ENCODE data around the gene TMEM187. TPM values are rescaled to one million over a fixed set of nuclear protein-coding genes. Genes with fewer than 3 reads are reported as not detected.
A peak's percentile ranks its signal among the peaks of the same experiment; 100 is the strongest.

Gene TMEM187, protein sequence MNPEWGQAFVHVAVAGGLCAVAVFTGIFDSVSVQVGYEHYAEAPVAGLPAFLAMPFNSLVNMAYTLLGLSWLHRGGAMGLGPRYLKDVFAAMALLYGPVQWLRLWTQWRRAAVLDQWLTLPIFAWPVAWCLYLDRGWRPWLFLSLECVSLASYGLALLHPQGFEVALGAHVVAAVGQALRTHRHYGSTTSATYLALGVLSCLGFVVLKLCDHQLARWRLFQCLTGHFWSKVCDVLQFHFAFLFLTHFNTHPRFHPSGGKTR
- total RNA-seq (2014; rRNA removed; shearing (Covaris generic)), result 5.8 and 6.6 TPM in 2 replicates

DNA sequence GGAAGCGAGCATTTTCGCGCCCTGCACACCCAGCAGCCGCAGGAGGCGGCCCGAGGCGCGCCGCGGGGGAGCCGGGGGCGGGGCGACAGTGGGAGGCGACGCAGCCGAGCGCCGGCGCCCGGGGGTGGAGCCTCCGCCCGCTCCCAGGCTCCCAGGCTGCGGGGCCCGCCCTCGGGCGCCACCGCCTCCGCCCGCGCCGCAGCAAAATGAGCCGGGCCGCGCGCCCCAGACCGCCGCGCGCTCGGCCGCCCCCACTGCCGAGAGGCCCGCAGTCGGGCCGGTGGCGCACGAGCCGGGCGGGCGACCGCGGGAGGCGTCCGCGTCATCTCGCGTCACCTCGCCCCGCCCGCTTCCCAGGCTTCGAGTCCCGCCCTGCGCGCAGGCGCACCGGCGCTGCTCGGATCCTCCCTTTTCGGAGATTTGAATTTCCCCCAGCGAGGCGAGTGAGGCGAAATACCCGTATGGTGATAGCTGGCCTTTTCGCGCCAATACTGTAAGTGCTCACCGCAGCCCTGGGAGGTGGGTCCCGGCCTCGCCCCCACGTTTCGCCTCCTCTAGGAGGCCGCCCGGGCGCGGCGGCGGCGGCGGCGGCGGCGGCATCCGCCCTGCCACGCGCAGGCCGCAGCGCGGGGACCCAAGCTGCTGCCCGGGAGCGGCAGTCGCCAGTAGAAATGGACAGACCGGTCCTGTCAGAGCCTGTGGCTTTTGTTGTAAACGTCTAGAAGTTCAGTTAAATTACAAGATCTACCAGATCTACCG is at the start of gene TMEM187:
TMEM187 (plus strand) TSS at position 387 of the 759 bp plus-strand sequence. CDS start 9,309 bp downstream, outside the sequence.
- DNase-seq (ENCODE audit: low read depth), result peak; percentile 84

DNA sequence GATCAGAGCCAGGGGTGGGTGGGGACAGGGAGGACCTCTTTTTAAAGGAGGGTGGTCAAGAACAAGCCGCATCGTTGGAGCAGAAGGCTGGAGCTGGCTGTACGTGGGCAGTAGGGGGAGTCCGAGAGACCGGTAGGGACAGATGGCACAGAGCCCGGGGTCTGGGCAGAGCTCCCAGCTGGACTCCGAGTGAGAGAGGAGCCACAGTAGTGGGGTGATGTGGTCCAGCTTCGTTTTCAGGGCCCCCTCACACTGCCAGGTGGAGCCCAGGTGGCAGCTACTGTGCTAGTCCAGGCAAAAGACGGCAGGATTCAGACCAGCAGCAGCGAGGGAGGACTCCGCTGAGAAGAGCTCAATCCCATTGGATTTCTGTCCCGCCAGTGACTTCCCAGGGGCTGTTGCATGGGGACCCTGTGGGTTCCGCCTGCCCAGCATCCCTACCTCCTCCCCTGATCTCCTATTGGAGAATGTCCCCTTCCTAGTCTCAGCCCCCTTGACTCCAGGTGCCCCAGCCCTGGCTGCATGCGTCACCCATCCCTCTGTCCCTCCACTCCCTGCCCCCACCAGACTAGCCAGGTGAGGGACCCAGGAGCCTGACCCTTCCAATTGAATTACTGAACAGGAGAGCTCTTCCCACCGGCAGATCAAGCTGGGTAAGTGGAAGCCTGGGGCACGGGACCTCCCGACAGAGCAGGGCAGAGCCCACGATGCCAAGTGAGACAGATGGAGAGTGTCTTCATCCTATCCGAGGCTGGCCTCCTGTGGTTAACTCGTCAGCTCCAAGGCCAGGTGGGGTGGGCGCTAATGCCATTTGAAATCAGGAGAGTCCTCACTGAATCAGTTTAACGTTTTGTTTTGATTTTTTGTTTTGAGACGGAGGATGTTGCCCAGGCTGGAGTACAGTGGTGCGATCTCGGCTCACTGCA is 49.4 kb upstream of the TMEM187 start:
- DNase-seq (ENCODE audit: low read depth), result peak; percentile 50

DNA sequence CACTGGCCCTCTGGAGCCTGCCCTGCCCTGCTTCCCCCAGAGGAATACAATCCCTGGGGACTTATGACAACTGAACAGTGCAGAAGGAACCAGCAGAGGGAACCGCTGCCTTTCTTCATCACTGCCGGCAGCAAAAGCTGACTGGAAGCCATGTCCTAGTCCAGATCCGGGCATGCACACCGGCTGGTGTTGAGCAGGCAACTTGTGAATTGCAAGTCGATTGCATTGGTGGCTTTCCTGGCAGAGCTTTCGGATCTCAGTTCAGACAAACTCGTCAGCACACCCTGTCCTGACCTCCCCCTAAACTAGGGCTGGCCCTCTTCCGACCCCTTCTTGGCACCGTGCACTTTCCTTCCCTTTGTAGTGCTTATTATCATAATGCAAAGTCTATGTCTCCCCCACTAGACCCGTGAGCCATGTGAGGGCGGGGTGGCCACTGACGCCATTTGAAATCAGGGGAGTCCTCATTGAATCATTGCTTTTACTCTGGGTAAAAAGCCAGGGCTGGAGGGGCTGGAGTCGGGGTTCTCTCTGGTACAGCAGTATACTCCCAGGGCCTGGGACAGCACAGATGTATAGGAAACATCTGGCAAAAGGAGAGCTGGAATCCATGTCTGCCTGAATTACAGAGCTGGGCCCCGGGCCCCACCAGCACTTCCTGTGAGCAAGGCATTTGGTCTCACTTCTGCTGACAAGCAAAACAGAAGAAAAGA is 48.2 kb upstream of the TMEM187 start:
- peak; percentile 51 for DNase-seq (ENCODE audit: low read depth)

DNA sequence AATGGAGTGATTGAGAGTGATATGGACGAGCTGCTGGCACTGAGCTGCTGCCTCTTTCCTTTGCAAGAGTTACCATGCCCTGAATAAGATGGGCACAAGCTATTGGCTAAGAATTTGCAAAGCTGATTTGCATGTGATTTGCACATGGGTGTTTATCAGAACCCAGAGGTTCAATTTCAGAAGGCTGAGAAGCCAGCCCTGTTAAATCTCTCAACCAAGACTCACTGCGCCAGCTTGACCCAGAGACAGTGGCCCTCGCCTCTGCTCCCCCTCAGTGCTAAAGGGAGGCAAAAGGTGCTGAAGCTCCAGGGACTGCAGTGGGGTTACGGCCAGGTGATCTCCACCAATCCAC is 47.2 kb upstream of the TMEM187 start:
- no peak for DNase-seq (ENCODE audit: low read depth)

DNA sequence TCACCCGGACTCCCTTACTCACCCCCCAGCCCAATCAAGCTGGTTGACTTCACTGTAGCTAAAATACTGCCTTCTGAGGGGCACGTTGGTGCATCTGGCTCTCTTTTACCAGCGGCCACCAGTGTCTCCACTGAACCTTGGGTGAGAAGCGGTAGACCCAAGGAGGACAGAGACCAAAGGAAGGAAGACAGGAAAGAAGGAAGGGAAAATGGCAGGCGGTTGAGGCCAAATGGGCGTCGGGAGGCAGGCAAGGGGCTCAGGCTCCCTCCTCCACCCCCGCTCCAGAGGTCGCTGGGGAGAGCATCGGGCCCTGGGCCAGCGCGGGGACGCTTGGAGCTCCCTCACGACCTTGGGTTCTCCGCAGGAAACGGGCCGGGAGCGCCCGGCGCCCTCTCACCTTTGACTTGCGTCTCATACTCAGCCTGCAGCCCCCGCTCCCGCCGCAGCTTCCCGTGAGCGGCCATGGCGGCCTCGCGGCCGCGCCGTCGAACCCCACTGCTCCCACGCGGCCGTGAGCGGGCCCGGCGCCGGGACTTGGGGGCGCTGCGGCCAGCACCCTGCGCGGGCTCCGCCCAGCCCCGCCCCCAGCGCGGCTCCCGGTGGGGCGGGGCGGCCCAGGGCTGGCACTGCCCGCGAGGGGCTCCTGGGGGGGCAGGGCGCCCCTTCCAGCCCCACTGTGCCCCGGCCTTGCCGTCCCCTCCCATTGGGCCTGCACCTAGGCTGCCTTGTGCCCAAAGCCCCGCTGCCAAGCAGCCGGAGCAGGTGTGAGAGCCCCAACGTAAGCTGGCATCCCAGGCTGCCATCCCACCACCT is 46.6 kb upstream of the TMEM187 start, which contains the start of gene ARHGAP4:
ARHGAP4 (minus strand) TSS at position 526 of the 813 bp plus-strand sequence; CDS start at position 464, 62 bp downstream.
- no peak for DNase-seq (ENCODE audit: low read depth)

DNA sequence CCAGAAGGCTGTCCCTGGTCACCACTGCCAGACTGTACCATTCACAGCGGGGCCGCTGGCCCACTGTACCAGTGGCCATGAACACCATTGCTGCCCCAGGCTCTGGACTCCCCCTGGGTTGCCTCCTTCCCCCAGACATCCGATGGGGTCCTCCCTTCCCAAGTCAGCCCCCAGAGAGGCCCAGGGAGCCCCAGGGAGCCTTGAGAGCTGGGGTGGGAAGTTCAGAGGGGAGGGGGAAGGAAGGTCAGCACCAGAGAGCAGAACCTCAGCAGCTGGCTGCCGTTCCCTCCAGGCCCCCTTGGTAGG is 46.0 kb upstream of the TMEM187 start:
- DNase-seq (ENCODE audit: low read depth), result no peak

DNA sequence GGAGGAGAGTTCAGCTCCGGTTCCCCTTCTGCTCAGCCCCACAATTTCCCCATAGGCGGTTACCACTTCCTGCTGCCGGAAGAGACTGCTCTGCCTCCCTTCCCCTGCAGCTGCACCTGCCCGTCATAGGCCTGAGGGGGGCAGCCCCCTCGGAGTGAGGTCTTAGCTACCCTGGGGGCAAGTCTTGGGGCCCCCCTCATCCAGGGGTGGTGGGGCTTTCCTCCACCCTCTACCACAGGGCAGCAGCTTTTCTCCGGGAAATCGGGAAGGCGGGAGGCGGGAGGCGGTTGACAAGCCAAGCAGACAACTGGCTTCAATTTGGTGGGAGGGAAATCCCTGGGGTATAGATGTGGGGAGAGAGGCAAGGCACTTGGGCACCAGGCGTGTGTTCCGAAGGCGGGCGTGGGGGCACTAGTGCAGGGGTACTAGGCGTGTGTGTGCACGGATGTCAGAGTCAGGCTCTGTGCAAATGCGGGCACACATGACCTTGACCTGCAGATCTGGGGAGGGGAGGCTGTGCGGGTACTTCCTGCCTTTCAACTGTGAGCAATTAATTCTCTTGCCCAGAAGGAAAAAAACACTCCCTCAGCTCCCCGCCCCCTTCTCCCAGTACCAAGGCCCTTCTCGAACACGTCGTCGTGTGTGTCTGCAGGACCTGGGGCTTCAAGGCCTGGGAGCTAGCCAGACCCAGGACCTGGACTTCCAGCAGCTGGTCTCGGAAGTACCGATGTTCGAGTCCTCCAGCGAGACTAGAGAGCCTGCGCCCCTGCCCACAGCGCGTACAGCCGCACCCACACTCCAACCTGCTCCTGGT is 45.5 kb upstream of the TMEM187 start:
- peak; percentile 72 for DNase-seq (ENCODE audit: low read depth)

DNA sequence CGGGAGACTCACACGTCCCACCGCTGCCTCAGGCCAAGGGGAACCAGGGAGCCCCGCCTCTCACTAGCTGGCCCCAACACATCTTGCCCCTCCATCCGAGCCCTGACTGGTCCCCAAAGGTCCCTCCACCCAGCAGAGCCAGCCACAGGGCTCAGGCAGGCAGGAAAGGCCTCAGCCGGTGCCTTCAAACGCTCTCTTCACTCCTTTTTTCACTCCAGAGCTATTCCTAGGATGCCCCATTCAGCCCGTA is 45.0 kb upstream of the TMEM187 start:
- DNase-seq (ENCODE audit: low read depth), result no peak

DNA sequence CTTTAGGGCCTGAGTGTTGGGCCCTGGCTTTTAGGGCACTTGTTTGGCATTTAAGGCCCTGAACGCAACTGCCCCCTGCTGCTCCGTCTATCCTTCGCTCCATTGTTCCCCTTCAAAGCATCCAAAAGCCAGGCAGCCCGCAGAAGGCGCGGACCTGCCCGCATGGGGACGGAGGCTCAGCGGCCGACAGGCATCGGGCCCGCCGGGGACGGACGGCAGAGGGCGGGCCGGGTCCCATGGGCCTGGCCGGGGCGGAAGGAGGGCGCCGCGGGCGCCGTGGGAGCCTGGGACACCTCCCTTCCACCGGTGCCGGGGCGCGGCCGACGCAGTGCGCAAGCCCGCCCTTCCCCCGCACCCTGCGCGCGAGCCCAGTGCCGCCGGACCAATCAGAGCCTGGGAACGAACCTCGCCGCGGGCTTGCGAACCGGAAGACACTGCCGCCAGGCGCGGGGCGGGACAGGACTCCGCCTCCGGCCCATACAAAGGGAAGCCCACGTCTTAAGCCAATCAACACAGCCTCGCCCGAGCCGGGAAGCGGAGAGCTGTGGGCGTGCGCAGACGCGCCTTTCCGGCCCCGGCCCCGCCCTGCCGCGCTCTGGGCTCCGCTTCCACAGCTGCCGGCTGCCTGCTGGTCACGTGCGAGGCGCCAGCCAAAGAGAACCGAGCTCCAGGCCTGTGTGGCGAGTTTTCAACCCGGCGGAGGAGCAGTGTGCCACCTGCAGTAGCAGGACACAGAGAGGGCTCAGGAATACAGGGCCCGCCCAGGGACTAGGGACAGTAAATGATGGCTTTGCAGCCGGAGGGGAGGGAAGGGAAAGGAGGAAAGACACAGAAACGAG is 44.4 kb upstream of the TMEM187 start:
- peak; percentile 94 for DNase-seq (ENCODE audit: low read depth)

DNA sequence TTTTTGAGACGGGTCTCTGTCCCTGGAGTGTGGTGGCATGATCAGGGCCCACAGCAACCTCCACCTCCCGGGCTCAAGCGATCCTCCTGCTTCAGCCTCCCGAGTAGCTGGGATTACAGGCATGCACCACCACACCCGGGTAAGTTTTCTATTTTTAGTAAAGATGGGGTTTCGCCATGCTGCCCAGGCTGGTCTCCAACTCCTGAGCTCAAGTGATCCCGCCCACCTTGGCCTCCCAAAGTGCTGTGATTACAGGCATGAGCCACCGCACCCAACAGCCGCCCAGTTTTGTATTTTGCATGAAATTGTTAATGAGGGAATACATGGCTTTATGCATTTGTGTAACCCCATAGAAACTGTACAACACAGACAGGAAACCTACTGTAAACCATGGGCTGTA is 43.7 kb upstream of the TMEM187 start:
- DNase-seq (ENCODE audit: low read depth), result no peak

DNA sequence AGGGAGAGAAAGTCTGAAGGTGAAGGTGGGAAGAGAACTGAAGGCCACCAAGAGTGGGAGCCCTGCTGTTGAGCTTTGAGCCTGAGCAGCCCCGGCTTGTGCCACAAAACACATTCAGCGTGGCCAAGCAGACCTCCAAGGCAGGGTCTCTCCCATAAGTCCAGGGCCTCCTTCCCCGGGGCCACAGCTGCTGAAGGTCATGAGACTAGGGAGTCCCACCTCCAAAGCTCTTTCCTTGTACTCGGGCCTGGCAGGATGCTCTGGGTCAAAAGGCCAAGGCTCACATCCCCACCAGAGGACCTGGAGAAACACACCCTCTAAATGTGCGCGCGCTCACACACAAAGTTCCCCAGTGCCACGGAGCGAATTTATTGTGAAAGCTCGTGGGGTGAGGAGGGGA is 43.0 kb upstream of the TMEM187 start:
- no peak for DNase-seq (ENCODE audit: low read depth)

DNA sequence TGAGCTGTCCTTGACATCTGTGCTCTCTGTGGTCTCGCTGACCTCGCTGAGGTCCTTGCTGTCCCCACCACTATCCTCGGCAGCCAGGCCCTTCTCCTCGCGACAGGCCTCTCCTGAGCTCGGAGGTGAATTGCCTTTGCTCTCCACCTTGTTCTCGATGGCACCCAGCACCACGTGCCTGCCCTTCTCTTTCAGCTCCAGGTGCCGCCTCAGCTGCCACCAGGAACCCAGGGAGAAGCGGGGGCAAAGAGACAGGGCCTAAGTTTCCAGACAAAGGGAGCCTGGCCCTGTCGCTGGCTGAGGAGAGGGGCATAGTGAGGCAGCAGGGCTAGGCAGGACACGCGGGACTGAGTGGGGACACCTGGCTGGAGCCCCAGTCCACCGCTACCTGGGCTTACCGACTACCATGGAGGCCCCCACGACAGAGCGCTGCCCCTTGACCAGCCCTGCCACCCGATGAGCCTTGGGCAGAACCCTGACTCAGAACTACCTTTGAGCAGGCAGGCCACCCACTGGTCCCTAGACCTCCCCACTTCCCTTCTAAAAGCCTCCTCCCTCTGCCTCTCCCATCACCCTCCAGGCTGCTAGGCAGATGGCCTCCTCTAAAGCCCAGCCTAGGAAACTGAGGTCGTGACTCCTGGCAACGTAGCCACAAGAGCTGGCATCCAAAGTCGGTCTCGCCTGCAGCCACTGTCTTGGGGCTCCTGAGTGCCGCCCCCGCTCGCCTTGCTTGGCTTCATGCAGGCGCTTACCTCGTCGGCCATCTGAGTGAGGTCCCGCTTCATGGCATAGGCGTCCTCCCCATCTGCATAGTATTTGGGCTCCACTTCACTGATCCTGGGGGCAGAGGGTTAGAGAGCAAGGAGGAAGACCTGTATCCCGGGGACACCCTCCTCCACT is 42.3 kb upstream of the TMEM187 start:
- DNase-seq (ENCODE audit: low read depth), result no peak

DNA sequence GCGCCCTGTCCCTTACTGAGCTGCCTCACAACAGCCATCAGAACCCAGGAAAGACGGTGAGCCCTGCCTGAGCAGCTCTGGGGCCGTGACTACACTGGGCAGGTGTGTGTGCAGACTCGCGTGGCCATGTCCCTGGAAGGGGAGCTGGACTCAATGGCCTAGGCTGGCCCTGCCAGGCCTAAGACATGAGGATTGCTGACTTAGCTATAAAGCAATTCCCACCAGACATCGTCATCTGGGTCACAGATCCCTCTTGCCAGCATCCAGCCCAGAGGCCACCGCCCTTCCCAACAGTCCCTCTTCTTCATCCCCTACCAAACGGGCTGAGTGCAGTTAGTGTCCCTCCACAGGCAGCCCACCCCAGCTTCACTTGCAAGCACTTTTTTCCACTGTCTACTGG is 41.4 kb upstream of the TMEM187 start:
- DNase-seq (ENCODE audit: low read depth), result no peak

DNA sequence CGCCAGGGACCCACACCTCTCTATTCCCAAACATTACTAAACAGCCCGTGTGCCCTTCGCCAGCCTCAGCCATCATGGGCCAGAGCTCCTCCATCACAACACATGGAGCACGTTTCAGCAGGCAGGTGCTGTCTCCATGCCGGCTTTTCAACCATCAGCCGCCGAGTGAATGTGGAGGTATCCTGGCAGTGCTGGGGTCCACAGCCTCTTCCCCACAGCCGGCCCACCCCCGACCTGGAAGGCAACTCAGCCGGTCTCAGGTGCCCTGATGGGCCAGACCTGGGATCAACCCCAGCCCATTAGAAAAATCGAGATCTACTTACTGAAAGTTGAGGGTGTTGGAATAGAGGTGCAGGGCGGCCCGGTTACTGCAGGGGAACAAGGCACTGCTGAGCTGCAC is 40.8 kb upstream of the TMEM187 start:
- no peak for DNase-seq (ENCODE audit: low read depth)

DNA sequence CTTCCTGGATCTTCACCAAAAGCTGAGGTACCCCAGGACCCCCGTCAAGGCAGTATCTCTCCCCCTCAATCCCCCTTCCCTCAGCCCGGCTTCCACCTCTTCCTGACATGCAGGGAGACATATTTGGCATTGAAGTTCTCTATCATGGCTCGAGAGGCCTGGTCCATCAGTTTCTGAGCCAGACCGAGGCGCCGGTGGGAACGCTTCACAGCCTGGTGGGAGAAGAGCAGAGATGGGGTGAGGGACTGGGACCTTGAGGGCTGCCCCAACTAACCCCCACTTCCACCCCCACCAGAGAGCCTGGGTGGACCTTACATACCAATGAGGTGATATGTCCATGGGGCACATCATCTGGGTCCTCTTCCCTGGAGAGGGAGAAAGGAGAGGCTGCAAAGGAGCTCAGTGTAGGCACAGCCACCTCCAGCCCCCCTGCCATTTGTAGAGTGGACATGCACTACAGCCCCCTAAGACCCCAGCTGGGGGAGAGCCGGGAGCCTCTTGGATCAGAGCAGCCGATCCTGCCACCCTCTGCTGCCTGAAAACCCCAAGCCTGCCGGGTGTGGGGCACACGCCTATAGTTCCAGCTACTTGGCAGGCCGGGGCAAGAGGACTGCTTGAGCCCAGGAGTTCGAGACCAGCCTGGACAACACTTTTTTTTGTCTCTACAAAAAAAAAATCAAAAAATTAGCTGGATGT is 40.2 kb upstream of the TMEM187 start:
- no peak for DNase-seq (ENCODE audit: low read depth)

DNA sequence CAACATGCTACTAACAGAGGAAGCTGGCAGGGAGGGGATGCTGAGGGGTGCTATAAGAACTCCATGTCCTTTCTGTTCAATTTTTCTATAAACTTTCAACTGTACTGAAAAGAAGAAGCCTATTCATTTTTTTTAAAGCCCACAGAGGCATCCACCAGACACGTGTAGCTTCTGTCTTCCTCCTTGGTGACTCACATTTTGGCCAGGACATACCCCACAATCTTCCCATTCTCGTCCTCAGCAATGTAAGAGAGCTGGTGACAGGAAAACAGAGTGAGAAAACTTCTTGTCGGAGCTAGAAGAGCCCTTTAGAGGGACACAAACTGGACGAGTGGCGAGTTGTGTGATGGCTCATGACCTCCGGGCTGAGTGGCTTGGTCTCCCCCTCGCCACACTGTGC is 38.8 kb upstream of the TMEM187 start:
- DNase-seq (ENCODE audit: low read depth), result peak; percentile 54

DNA sequence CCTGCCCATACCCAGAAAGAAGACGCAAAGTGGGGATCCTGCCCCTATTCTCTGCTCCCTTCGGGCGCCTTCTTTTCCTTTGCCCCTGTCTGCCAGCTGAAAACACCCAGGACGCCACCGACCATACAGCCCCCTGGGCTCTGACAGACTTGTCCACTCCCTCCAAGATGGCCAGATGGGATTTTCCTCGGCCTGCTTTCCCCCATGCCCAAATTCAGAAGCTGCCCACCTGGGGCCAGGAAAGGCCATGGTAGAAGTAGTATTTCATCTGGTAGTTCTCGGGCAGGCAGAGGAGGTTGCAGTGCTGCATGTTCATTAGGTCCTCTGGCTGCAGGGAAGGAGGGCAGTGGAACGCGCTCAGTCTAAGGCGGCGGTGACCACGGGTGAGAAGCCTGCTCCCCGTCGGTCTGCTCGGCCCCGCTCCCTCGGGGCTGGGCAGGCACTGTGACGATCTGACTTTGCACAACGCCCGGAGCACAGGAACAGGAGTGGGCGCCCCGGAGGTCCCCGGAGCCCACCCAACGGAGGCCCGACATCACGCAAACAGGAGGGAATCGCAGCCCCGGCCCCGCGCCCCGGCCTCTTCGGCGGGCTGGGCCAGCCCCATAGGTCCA is 38.3 kb upstream of the TMEM187 start:
- no peak for DNase-seq (ENCODE audit: low read depth)

Data from RPMI7951 (cell line).